Fibroblast of skin of abdomen (primary cell): ENCODE results near the gene GAD2.
"Not testable (repeated sequence)": the region's sequence is repeated elsewhere in the genome, so short reads cannot be mapped to it uniquely, and the experiment has no call there.

ENCODE experiments used
- DNase-seq: peaks from one replicate; pipeline ENCODE4 v3.0.0-alpha.2; 2013

GAD2 gene

GRCh38 chr10:26318672-26319071 is 102.1 kb downstream of the GAD2 start:
- no peak for DNase-seq

DNA sequence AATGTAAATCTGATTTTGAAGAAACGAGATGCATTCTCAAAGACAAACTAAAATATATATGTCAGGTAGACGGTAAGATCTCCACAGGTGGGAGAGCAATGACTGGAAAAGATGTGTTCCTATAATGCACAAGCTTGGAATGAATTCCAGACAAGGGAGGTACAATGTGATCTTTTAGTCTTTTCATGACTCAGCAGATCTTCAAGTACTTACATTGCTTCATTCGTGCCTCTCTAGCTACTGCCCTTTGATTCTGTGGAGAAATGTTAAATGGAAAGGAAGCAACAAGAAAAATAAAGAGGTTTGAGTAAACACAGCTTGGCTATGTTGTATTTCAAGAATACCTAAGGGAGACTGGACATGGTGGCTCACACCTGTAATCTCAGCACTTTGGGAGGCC is 106.6 kb downstream of the GAD2 start:
- DNase-seq: no peak

GRCh38 chr10:26326851-26327250 is 110.3 kb downstream of the GAD2 start:
- DNase-seq: no peak

DNA sequence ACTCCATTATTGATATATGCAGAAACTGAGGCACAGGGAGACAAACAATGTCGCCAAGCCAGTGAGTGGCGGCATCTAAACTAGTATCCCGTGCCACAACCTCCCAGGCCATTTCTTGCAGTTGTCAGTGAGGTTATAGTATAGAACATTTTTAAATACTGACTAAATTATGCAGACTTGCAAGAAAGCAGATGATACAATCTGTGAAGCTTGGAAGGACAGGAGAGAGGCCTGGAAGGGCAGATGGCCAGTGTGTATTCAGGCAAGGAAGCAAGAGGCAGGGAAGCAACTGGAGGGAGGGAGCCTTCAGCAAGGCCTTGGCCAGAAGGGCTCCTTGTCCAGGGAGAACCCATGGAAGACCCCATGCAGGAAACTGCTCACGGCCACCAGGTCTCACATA is 111.2 kb downstream of the GAD2 start:
- no peak for DNase-seq

- peak; percentile 9 for DNase-seq
These were observed 114.8 kb downstream of the GAD2 start for GRCh38 chr10:26331371-26331770.

DNA sequence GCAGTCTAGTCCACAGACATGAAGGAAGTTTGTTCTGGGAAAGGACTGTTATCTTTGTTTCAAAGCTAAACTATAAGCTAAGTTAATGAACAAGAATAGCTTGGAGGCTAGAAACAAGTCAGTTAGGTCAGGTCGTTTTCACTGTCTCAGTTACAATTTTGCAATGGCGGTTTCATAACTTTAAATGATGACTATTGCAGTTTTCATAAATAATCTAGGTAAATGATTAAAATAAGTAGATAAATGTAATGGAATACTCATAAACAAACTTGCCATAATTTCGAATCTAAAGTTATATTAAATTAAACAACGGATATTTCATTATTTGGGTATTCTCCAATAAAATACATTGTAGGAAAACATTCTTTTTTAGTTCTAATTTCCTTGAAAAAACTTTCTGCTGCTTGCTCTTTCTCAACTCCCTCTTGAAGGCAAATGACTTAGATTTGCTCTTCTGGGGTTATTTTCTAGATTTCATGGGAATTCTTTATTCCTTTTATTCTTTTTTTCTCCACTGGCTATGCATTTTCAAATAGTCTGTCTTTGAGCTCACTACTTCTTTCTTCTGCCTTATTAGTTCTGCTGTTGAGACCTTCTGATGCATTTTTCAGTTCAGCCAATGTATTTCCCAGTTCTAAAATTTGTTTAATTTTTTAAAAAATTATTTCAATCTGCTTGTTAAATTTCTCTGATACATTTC is 117.8 kb downstream of the GAD2 start:
- DNase-seq: no peak

- peak; percentile 25 for DNase-seq
These were observed 118.5 kb downstream of the GAD2 start for GRCh38 chr10:26334932-26335573.

DNA sequence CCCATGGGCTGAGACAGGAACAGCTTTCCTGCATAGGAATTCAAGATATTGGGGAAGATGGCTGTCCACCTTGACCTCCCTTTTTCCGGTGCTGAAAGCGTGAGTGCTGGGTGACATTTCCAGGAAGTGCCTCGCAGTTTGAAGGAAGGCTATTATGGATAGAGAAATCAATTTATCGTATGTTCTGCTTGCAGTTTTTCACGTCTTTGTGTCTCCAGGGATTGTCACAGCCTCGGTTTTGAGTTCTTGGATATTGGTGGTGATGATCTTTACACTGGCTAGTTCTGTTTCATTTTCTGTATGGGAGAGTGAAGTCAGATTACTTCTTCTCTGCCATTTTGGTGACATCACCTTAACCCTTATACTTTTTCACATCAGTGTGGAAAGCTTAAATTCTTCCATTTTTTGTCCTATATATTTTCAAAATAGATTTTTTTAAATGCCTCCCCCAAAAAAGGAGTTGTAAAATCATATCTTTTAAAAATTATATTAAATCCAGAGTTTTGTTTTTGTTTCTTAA is 119.1 kb downstream of the GAD2 start:
- DNase-seq: no peak

- DNase-seq: no peak
These were observed 120.4 kb downstream of the GAD2 start for GRCh38 chr10:26336979-26337378.

DNA sequence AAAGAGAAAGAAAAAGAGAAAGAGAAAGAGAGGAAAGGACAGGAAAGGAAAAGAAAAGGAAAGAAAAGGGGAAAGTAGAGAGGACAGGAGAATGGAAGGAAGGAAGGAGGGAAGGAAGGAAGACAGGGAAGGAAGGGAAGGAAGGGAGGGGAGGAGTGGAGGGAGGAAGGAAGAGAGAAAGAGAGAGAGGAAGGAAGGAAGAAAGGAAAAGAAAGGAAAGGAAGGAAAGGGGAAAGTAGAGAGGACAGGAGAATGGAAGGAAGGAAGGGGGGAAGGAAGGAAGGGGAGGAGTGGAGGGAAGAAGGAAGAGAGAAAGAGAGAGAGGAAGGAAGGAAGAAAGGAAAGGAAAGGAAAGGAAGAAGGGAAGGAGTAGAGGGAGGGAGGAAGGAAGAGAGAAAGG is 125.1 kb downstream of the GAD2 start:
- no peak for DNase-seq

DNA sequence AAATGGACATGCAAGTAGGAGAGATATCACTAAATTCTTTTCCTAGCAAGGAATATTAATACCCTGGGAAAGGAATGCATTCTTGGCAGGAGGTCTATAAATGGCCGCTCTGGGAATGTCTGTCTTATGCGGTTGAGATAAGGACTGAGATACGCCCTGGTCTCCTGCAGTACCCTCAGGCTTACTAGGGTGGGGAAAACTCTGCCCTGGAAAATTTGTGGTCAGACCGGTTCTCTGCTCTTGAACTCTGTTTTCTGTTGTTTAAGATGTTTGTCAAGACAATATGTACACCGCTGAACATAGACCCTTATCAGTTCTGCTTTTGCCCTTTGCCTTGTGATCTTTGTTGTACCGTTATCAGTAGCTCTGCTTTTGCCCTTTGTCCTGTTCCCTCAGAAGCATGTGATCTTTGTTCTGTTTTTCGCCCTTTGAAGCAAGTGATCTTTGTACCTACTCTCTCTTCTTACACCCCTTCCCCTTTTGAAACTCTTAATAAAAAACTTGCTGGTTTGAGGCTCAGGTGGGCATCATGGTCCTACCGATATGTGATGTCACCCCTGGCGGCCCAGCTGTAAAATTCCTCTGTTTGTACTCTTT is 132.3 kb downstream of the GAD2 start:
- DNase-seq: not testable (repeated sequence)
